Kidney (tissue), 14 donors: Measurements from ENCODE around the gene PRRT1. TPM values are rescaled to one million over a fixed set of nuclear protein-coding genes. Genes with fewer than 3 reads are reported as not detected.

Source experiments
- DNase-seq, 5 donors: peaks; one replicate each; pipeline ENCODE4 v3.0.0-alpha.2; 2013 to 2020
- FAIRE-seq: peaks from 2 replicates; lab custom pipeline; 2012; peaks lifted over from hg19 to GRCh38; lab: Jason Lieb, UNC
- H3K27ac ChIP-seq, 2 donors: one replicate each; pipeline ENCODE4 v1.7.0; 2013; ENCODE audit warnings: low read depth in 2 of 2, low read length in 2 of 2, inconsistent platforms in 1 of 2
- H3K27me3 ChIP-seq: one replicate; pipeline ENCODE4 v1.7.1; 2013; ENCODE audit warnings: low read length, inconsistent platforms; ENCODE audit not compliant: control insufficient read depth, insufficient read depth
- H3K36me3 ChIP-seq, 3 donors: one replicate each; pipeline versions ENCODE4 v1.7.0 to v1.7.1; 2013; ENCODE audit warnings: low read length in 3 of 3, control low read depth in 1 of 3, inconsistent platforms in 1 of 3; ENCODE audit not compliant: insufficient read depth in 3 of 3, control insufficient read depth in 2 of 3
- H3K4me1 ChIP-seq, 3 donors: one replicate each; pipeline versions ENCODE4 v1.7.0 to v1.7.1; 2013; ENCODE audit warnings: low read length in 3 of 3, inconsistent platforms in 1 of 3, low read depth in 1 of 3; ENCODE audit not compliant: control insufficient read depth in 2 of 3, insufficient read depth in 2 of 3
- H3K4me3 ChIP-seq, 3 donors: one replicate each; pipeline versions ENCODE4 v1.7.0 to v1.8.1; 2013; ENCODE audit warnings: low read length in 3 of 3, control low read depth in 1 of 3, inconsistent platforms in 1 of 3
- H3K9ac ChIP-seq, 3 donors: one replicate each; pipeline versions ENCODE4 v1.7.0 to v1.7.1; 2013; ENCODE audit warnings: low read length in 3 of 3, control low read depth in 1 of 3, inconsistent platforms in 1 of 3
- H3K9me3 ChIP-seq, 3 donors: one replicate each; pipeline versions ENCODE4 v1.7.0 to v1.7.1; 2013; ENCODE audit warnings: low read length in 3 of 3, control low read depth in 1 of 3, inconsistent platforms in 1 of 3; ENCODE audit not compliant: control insufficient read depth in 2 of 3, insufficient read depth in 1 of 3
- CTCF ChIP-seq: IDR thresholded peaks from 3 replicates; pipeline ENCODE4 v1.5.1; 2012; ENCODE audit warnings: mild to moderate bottlenecking, moderate library complexity, borderline replicate concordance; ENCODE audit not compliant: insufficient read depth; ENCODE audit errors: extremely low read depth
- intact Hi-C: fragments of 100-400 bp; cut with DNase I; formaldehyde crosslinking; loops from one replicate; pipeline ENCODE4 v1.11.1; 2022
- polyA plus RNA-seq: library from polyadenylated mRNA; stranded (reverse); fragments of 350-450 nt; fragmentation: Illumina TruSeq; extraction: RNeasy Lipid Tissue Mini Kit (QIAGEN cat#74804); gene quantifications from one replicate; pipeline ENCODE4 v1.2.3, GENCODE V29; 2014; ENCODE audit warnings: low read depth, low replicate concordance; ENCODE audit not compliant: insufficient read depth
- total RNA-seq: library from RNA; stranded (reverse); fragmentation: NEBNext Ultra II Directional; extraction: Animal tissue kit (Norgen Biotek cat#: 25700); gene quantifications from one replicate; pipeline ENCODE4 v1.2.1, GENCODE V29; 2021
- donor health status: control.
- donor health status: control.
- donor health status: control.
- donor health status: control.
- donor health status: control.
- donor health status: DM: yes; HTN: yes; CAD: no.
- donor health status: Normal renal cell carcinoma (clear cell type).

Gene PRRT1
- total and polyA plus RNA-seq, 2 donors from 2014 or later: 2.4 to 4.0 TPM

GRCh38 chr6:32158052-32158451 is 6.3 kb upstream of the PRRT1 start:
- H3K9ac ChIP-seq: no peak overlapping the region
- DNase-seq (no peak), FAIRE-seq (no peak)
- no peaks in the 10 kb centered on the region for H3K27me3 ChIP-seq
- H3K4me1 ChIP-seq: peaks cover 2 to 12% (median 6%) of the 10 kb centered on the region in 3 donors
- peaks cover 5 to 22% (median 12%) of the 10 kb centered on the region in 3 donors for H3K36me3 ChIP-seq
- no peak overlapping the region for H3K4me3 ChIP-seq
- H3K9me3 ChIP-seq: no peaks in the 10 kb centered on the region
- TF ChIP-seq CTCF: no peak
- intact Hi-C loops: no loop called here
- no peak overlapping the region for H3K27ac ChIP-seq

GRCh38 chr6:32156891-32157290 is 5.2 kb upstream of the PRRT1 start:
- FAIRE-seq: no peak
- intact Hi-C loops: no loop called here
- H3K36me3 ChIP-seq: peaks cover 5 to 22% (median 12%) of the 10 kb centered on the region in 3 donors

GRCh38 chr6:32154514-32155161 is 2.9 kb upstream of the PRRT1 start:
- H3K27me3 ChIP-seq: no peaks in the 10 kb centered on the region
- peak; percentile 59 for TF ChIP-seq CTCF
- DNase-seq: peak; percentile 84 to 93 (median 90)
- peak overlapping the region; percentile 82 to 91 (median 83) for H3K9ac ChIP-seq
- intact Hi-C loops: no loop called here
- H3K4me1 ChIP-seq: peaks cover 4 to 20% (median 13%) of the 10 kb centered on the region in 3 donors
- peak overlapping the region; percentile 89 to 99 (median 96) for H3K4me3 ChIP-seq
- no peaks in the 10 kb centered on the region for H3K9me3 ChIP-seq
- no peak for FAIRE-seq
- H3K36me3 ChIP-seq: peaks cover 5 to 22% (median 12%) of the 10 kb centered on the region in 3 donors
- H3K27ac ChIP-seq: peak overlapping the region; percentile 88 to 98

More at GRCh38 chr6:32156891-32157290, 5.2 kb upstream of the PRRT1 start:
- no peak overlapping the region for H3K4me3 ChIP-seq
- no peak for TF ChIP-seq CTCF
- H3K9ac ChIP-seq: no peak overlapping the region
- H3K9me3 ChIP-seq: no peaks in the 10 kb centered on the region
- H3K4me1 ChIP-seq: peaks cover 4 to 20% (median 13%) of the 10 kb centered on the region in 3 donors
- H3K27me3 ChIP-seq: no peaks in the 10 kb centered on the region
- DNase-seq: no peak
- no peak overlapping the region for H3K27ac ChIP-seq
